Neuronal stem cell (in vitro differentiated cells): ENCODE measurements around the gene NARF.
A peak's percentile ranks its signal among the peaks of the same experiment; 100 is the strongest.

Experiments
- DNase-seq: peaks from one replicate; pipeline ENCODE4 v3.0.0-alpha.2; 2013; ENCODE audit warnings: low spot score
- H2AFZ ChIP-seq: one replicate; pipeline ENCODE4 v1.6.1; 2013; ENCODE audit warnings: mild to moderate bottlenecking, low read length, inconsistent platforms
- H2AK5ac ChIP-seq: 2 replicates; pipeline ENCODE4 v1.6.1; 2013; ENCODE audit warnings: low read depth, mild to moderate bottlenecking, inconsistent platforms, low read length, moderate library complexity, mixed read lengths
- H2BK120ac ChIP-seq: 2 replicates; pipeline ENCODE4 v1.6.1; 2013; ENCODE audit warnings: low read depth, mild to moderate bottlenecking, inconsistent platforms, low read length, moderate library complexity, mixed read lengths
- H2BK12ac ChIP-seq: one replicate; pipeline ENCODE4 v1.6.1; 2013; ENCODE audit warnings: low read length, inconsistent platforms
- H2BK15ac ChIP-seq: 2 replicates; pipeline ENCODE4 v1.6.1; 2013; ENCODE audit warnings: mild to moderate bottlenecking, low read length, inconsistent platforms, mixed read lengths
- H2BK5ac ChIP-seq: one replicate; pipeline ENCODE4 v1.6.1; 2013; ENCODE audit warnings: inconsistent platforms, mild to moderate bottlenecking, low read length, moderate library complexity
- H3K14ac ChIP-seq: one replicate; pipeline ENCODE4 v1.6.1; 2013; ENCODE audit warnings: low read length, inconsistent platforms
- H3K18ac ChIP-seq: 2 replicates; pipeline ENCODE4 v1.6.1; 2013; ENCODE audit warnings: low read length, inconsistent platforms
- H3K23ac ChIP-seq: 2 replicates; pipeline ENCODE4 v1.6.1; 2013; ENCODE audit warnings: low read depth, mild to moderate bottlenecking, mixed read lengths, low read length, inconsistent platforms; ENCODE audit not compliant: poor library complexity
- H3K27ac ChIP-seq: replicated peaks from 3 replicates; pipeline ENCODE4 v1.5.1; 2013; ENCODE audit warnings: low read length, inconsistent platforms
- H3K27me3 ChIP-seq, 3 experiments: 2 replicates each; pipeline ENCODE4 v1.6.1; 2013; ENCODE audit warnings: low read length in 3 of 3, mild to moderate bottlenecking in 2 of 3, inconsistent platforms in 1 of 3, low read depth in 1 of 3, mixed read lengths in 1 of 3, moderate library complexity in 1 of 3; ENCODE audit not compliant: control insufficient read depth in 3 of 3, insufficient read depth in 3 of 3
- H3K36me3 ChIP-seq, 2 donors: replicated peaks in 1 of 2; 2 replicates each; pipeline ENCODE4 v1.6.1; 2013; ENCODE audit warnings: low read length in 2 of 2; ENCODE audit not compliant: control insufficient read depth in 2 of 2, insufficient read depth in 2 of 2
- H3K4ac ChIP-seq: 2 replicates; pipeline ENCODE4 v1.6.1; 2013; ENCODE audit warnings: inconsistent platforms, mild to moderate bottlenecking, low read length, moderate library complexity
- H3K4me1 ChIP-seq, 2 donors: 1 replicate in 1 of 2; 2 replicates in 1 of 2; pipeline ENCODE4 v1.6.1; 2013; ENCODE audit warnings: low read length in 2 of 2, low read depth in 1 of 2; ENCODE audit not compliant: control insufficient read depth in 2 of 2, insufficient read depth in 1 of 2
- H3K4me2 ChIP-seq: one replicate; pipeline ENCODE4 v1.6.1; 2013; ENCODE audit warnings: mild to moderate bottlenecking, low read length, inconsistent platforms; ENCODE audit not compliant: insufficient read depth, poor library complexity, severe bottlenecking
- H3K4me3 ChIP-seq, 2 donors: 2 replicates each; pipeline ENCODE4 v1.5.1; 2013; ENCODE audit warnings: low read length in 2 of 2, mild to moderate bottlenecking in 2 of 2, inconsistent platforms in 1 of 2, moderate library complexity in 1 of 2
- H3K79me1 ChIP-seq: one replicate; pipeline ENCODE4 v1.6.1; 2013; ENCODE audit warnings: low read depth, mild to moderate bottlenecking, inconsistent platforms, low read length, moderate library complexity
- H3K9ac ChIP-seq: one replicate; pipeline ENCODE4 v1.6.1; 2013; ENCODE audit warnings: mild to moderate bottlenecking, low read depth, low read length, inconsistent platforms; ENCODE audit not compliant: poor library complexity
- H3K9me3 ChIP-seq, 2 donors: replicated peaks in 1 of 2; 2 replicates each; pipeline versions ENCODE3 to v1.6.1; 2013; ENCODE audit warnings: low read length in 2 of 2, mild to moderate bottlenecking in 2 of 2, inconsistent platforms in 1 of 2, low read depth in 1 of 2, mixed read lengths in 1 of 2, moderate library complexity in 1 of 2; ENCODE audit not compliant: control insufficient read depth in 2 of 2, insufficient read depth in 1 of 2
- H4K8ac ChIP-seq: one replicate; pipeline ENCODE4 v1.6.1; 2013; ENCODE audit warnings: low read depth, mild to moderate bottlenecking, inconsistent platforms, low read length, moderate library complexity
- H4K91ac ChIP-seq: one replicate; pipeline ENCODE4 v1.6.1; 2013; ENCODE audit warnings: low read length, low read depth, mild to moderate bottlenecking, inconsistent platforms; ENCODE audit not compliant: poor library complexity
- WGBS, 2 donors: extraction: QIAGEN DNeasy Blood & Tissue Kit; methylation state at CpG; one replicate each; pipeline ENCODE4 v1.1.7; 2013; ENCODE audit warnings: missing lambda C conversion rate in 2 of 2, mixed read lengths in 1 of 2; ENCODE audit not compliant: insufficient read length in 2 of 2, insufficient replicate concordance in 1 of 2; ENCODE audit errors: extremely low coverage in 2 of 2; 5-methylcytosine and 5-hydroxymethylcytosine counted together

The NARF gene

DNA sequence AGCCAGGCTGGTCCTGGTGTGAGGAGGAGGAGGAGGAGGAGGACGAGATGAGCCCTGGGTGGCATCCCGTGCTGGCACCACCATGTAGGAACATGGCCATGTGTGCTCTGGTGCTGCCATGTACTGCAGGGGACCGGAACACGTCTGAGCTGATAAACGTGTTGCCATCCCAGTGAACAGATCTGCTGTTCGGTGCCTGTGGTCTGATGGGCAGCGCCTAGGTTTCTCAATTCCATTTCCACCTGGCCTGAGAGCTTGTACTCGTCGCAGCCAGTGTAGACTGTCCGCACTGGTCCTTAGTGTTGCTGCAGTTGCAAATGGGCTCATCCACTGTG, 32.6 kb downstream of the NARF start:
- Histone ChIP-seq H3K18ac (no peak overlapping the region), H2BK12ac (peak overlapping the region; percentile 90), H3K4me3 (no peak overlapping the region), H3K23ac (peak overlapping the region; percentile 81), H3K4me2 (no peak overlapping the region), H2AK5ac (peak overlapping the region; percentile 33), H3K36me3 (peaks cover 18 to 34% of the 10 kb centered on the region in 2 donors), H2BK120ac (no peak overlapping the region), H3K27ac (no peak overlapping the region), H3K14ac (no peak overlapping the region), H2BK5ac (no peak overlapping the region), H3K9me3 (no peaks in the 10 kb centered on the region), H3K4me1 (peaks cover 0 to 8% of the 10 kb centered on the region in 2 donors), H3K79me1 (no peaks in the 10 kb centered on the region), H3K27me3 (peaks cover 0 to 4% (median 0%) of the 10 kb centered on the region in 3 experiments), H4K91ac (no peak overlapping the region), H3K4ac (peak overlapping the region; percentile 89), H2BK15ac (peak overlapping the region; percentile 24), H3K9ac (peak overlapping the region; percentile 76), H4K8ac (no peak overlapping the region), H2AFZ (no peak overlapping the region)
- WGBS, 2 donors: no CpG with 5 or more reads among the region's 10 CpGs
- no peak for DNase-seq

DNA sequence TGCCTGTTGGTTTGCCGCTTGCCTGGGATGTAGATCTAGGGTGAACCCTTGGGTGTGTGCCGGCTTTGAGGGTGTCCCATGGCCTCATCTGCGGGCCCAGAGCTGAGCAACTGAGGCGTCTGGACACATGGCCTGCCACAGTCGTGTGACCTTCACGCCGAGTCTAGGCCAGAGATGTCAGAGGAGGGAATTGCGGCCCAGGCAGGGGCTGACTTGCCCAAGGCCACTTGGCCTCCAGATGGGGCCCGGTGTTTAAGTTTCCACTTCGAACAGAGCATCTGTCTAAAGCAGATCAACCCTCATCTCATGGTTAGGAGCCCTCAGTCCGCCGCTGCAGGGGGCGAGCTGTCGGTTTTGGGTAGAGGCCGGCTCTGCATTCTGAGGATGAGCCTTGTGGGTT, 33.0 kb downstream of the NARF start:
- no peak overlapping the region for H3K4ac ChIP-seq
- peaks cover 0 to 8% of the 10 kb centered on the region in 2 donors for H3K4me1 ChIP-seq
- H3K79me1 ChIP-seq: no peaks in the 10 kb centered on the region
- no peak overlapping the region for H2AK5ac ChIP-seq
- no peak overlapping the region for H3K23ac ChIP-seq
- no peak overlapping the region for H4K8ac ChIP-seq
- DNase-seq: no peak
- H3K9me3 ChIP-seq: no peaks in the 10 kb centered on the region
- H3K9ac ChIP-seq: no peak overlapping the region
- peaks cover 14 to 31% of the 10 kb centered on the region in 2 donors for H3K36me3 ChIP-seq
- no peak overlapping the region for H3K4me2 ChIP-seq
- no peak overlapping the region for H3K18ac ChIP-seq
- no peak overlapping the region for H4K91ac ChIP-seq
- H2BK15ac ChIP-seq: no peak overlapping the region
- H2BK120ac ChIP-seq: no peak overlapping the region
- H2BK12ac ChIP-seq: no peak overlapping the region
- no peak overlapping the region for H3K27ac ChIP-seq
- H3K14ac ChIP-seq: no peak overlapping the region
- H2AFZ ChIP-seq: no peak overlapping the region
- no peak overlapping the region for H3K4me3 ChIP-seq
- H3K27me3 ChIP-seq: peaks cover 0 to 7% (median 0%) of the 10 kb centered on the region in 3 experiments
- WGBS, 2 donors: no CpG with 5 or more reads among the region's 15 CpGs
- H2BK5ac ChIP-seq: no peak overlapping the region

GRCh38 chr17:82492643-82493225, 34.2 kb downstream of the NARF start:
- Histone ChIP-seq H3K4me2 (no peak overlapping the region), H2BK15ac (no peak overlapping the region), H3K14ac (peak overlapping the region; percentile 95), H3K23ac (peak overlapping the region; percentile 52), H2AFZ (no peak overlapping the region), H2BK12ac (peak overlapping the region; percentile 18), H3K4me1 (peaks cover 0 to 8% of the 10 kb centered on the region in 2 donors), H3K27me3 (peaks cover 0 to 8% (median 0%) of the 10 kb centered on the region in 3 experiments), H3K79me1 (no peaks in the 10 kb centered on the region), H3K18ac (no peak overlapping the region), H3K4ac (no peak overlapping the region), H3K27ac (no peak overlapping the region), H2BK5ac (no peak overlapping the region), H2BK120ac (no peak overlapping the region), H3K9ac (no peak overlapping the region), H3K36me3 (peaks cover 6 to 19% of the 10 kb centered on the region in 2 donors), H4K8ac (no peak overlapping the region), H4K91ac (no peak overlapping the region), H3K4me3 (no peak overlapping the region), H3K9me3 (no peaks in the 10 kb centered on the region), H2AK5ac (peak overlapping the region; percentile 48)
- no CpG with 5 or more reads among the region's 13 CpGs for WGBS, 2 donors
- no peak for DNase-seq

- Histone ChIP-seq H2AK5ac (peak overlapping the region; percentile 48), H2BK12ac (peak overlapping the region; percentile 18), H3K27ac (no peak overlapping the region), H3K36me3 (peaks cover 3 to 13% of the 10 kb centered on the region in 2 donors), H4K91ac (no peak overlapping the region), H3K4me3 (peak overlapping the region in 1 of 2 donors; percentile 23), H3K14ac (peak overlapping the region; percentile 95), H3K23ac (peak overlapping the region; percentile 52), H4K8ac (no peak overlapping the region), H3K4me2 (no peak overlapping the region), H3K9me3 (no peaks in the 10 kb centered on the region), H3K18ac (peak overlapping the region; percentile 20), H2BK5ac (no peak overlapping the region), H3K79me1 (no peaks in the 10 kb centered on the region), H2BK15ac (peak overlapping the region; percentile 38), H2BK120ac (no peak overlapping the region), H2AFZ (no peak overlapping the region), H3K27me3 (peaks cover 0 to 8% (median 0%) of the 10 kb centered on the region in 3 experiments), H3K9ac (no peak overlapping the region), H3K4ac (no peak overlapping the region), H3K4me1 (peaks cover 0 to 10% of the 10 kb centered on the region in 2 donors)
- WGBS, 2 donors: no CpG with 5 or more reads among the region's 12 CpGs
- DNase-seq: no peak
These were observed 34.8 kb downstream of the NARF start for GRCh38 chr17:82493226-82493781.
